NT2/D1 (cell line): ENCODE data around the gene MRPL49.

Source experiments
- SUZ12 ChIP-seq: IDR thresholded peaks from 2 replicates; pipeline ENCODE4 v1.6.1; 2011; ENCODE audit not compliant: insufficient read length, insufficient read depth; ENCODE audit errors: extremely low read depth
- YY1 ChIP-seq: IDR thresholded peaks from 2 replicates; pipeline ENCODE4 v1.6.1; 2011; ENCODE audit not compliant: insufficient read length, insufficient read depth
- ZNF274 ChIP-seq: IDR thresholded peaks from 2 replicates; pipeline ENCODE4 v1.6.1; 2011; ENCODE audit warnings: mild to moderate bottlenecking, low read depth, low read length

DNA sequence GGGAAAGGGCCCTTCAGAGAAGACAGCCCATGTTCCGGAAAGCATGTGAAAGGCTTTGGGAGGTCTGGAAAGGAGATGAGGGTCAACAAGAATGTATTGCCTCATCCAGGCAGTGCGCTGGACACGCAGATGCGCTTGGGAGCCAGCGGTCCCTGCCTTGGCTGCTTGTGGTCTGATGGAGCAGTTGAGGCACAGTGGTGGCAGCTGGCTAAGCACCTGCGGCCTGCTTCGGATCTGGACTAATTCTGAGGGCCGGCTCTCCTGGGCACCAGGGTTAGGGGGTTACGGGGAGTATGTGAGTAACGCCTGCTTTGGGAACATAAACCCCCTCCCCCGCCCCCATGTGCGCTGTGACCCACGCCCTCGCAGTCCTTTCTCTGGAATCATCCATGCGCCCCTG lies 15.0 kb upstream of the MRPL49 start:
- TF ChIP-seq SUZ12 = no peak
- TF ChIP-seq ZNF274 = no peak
- TF ChIP-seq YY1 = no peak
